Measurements from ENCODE around the gene FGF3. TPM values are rescaled to one million over a fixed set of nuclear protein-coding genes. Genes with fewer than 3 reads are reported as not detected.

FGF3 gene
- polyA plus RNA-seq (2013, experiment 1 of 2; ENCODE audit: insufficient read length), result not detected
- polyA plus RNA-seq (2013, experiment 2 of 2; ENCODE audit: insufficient read length), result not detected

DNA sequence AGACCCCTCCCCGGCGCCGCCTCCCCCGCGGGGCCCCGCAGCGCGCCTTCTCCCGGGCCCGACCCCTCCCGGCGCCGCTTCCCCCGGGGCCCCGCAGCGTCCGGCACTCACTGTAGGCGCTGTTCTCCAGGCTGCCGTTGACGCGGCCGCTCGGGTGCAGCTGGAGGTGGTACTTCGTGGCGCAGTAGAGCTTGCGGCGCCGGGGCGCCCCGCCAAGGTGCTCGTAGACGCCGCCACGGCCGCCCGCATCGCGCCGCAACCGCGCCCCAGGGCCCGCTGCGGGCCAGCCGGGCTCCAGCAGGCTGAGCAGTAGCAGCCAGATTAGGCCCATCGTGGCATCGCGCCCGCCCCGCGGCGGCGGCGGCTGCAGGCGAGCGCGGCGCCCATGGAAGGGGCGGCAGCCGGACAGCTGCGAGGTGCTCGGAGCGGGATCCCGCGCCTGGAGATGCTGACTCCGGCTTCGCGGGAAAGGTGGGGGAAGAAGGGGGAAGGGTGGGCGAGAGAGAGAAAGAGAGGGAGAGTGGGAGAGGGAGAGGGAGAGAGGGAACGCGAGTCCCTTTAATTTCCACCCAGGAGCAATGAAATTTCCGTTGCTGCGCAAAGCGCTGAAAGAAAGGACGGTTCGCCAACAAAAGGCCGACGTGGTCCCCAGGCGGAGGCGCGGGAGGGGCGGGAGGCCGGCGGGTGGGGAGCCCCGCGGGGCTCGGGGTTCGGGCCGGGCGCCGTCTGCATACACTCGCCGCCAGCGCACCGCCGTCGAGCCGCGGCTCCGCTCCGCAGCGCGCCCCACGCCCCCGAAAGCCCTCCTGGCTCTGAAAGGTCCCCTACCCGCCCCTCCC, at the start of gene FGF3:
TSS of gene FGF3 (minus strand) at position 814 of the 839 bp plus-strand sequence. CDS start at position 331, 483 bp downstream.
- DNase-seq, result no peak

DNA sequence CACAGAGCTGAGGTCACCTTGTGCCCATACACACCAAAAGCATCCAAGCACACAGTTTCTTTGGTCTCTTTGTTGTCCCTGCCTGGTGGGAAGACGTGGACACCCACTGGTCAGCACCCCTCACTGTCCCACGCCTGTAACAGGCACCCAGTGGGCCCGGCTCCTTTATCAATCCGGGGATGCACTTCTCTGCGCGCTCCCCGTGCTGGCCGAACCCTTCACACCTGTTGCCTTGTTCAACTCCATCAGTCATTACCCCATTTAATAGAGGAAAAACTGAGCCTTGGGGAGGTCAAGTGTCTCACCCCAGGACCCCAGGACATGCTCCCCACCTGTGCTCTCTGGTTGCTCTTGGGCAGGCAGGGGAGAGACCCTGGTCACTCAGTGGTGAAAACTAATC, 49.7 kb upstream of the FGF3 start:
- DNase-seq, result no peak

DNA sequence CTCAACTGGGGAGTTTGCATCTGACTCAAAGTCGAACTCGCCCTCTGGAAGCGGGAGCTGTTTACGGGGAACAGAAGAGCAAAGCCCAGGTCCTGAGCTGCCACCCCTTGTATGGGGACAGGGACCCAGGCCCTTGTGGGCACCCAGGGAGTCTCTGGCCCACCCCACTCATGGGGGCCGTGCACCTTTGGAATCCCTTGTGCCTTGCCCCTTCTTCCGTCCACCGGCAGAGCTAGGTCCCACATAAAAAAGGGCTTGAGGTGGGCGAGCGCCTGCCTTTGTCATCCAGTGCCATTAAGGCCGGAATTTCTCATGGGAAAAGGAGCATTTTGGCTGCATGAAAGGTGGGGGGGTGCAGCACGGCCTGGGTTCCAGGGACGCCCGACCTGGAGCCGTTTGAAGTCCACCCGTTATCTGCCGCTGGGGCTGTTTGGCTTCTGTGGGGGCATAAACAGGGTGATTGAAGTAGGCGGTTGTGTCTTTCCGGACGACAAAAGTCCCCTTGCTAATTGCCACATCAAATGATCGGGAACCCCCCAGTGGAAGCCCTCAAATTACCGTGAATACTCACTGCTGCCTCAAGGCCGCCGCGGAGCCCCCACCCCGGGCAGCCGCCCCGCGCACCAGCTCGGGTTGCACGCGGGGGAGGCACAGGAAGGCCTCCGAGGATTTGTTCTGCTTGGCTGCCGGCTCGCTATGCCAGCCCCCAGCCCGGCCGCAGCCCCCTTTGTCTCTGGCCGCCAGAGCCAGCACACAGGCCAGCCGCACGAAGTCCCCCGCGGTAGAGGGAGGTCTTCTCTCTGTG, 49.0 kb upstream of the FGF3 start:
- DNase-seq, result no peak

DNA sequence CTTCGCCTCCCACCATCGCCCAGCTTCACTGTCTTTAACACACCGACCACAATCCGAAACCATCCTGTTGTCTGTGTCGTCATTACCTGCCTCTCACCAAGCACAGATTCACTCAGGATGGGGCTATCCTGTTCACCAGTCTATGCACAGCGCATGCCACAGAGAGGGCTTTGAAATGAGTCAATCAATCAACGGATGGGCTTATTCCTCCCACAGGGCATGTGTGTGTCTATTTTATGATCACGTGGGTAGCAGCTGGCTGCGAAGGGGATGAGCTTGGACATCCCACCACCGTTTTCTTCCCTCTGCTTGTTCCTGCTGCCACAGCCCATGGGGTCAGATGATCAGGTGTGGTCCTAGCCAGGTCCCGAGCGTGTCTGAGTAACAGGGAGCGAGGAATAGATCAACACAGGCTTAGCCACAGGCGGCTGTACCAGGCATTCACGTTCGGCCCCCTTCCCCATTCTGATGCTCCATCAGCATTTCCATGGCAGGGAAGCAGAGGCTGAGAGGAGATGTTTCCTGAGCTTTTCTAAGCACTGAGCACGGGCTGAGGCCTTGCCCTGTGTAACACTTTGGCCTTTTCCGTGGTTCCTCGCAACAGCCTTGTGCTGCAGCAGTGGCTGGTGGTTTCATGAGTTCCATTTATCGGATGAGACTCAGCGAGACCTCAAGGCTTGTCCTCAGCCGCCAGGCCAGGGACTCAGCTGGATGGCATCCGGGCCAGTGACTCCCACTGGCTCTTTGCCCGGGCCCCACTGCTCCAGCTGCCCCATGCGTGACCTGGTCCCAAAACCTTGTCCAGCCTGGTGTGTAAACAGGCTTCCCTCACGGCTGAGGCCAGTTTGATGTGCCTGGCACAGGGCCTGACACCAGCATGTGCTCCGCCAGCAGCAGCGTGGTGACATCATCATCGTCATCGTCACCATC, 48.1 kb upstream of the FGF3 start:
- no peak for DNase-seq

DNA sequence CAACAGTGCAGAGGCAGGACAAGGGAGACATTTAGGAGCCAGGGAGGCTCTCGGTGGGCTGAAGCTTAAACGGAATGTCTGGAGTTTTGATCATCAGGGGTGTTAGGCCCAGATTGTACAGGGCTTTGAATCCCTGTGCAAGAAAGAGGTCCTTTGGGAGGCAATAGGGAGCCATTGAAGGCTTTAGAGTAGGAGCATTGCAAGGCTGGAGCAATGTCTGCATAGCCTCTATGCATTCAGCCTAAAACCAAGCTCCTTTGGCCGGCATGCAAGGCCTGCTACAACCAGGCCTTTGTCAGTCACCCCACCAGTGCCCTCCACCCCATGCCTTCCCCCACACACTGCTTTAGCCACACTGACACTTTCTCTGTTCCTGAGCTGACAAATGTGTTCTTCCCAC, 47.4 kb upstream of the FGF3 start:
- DNase-seq, result no peak

DNA sequence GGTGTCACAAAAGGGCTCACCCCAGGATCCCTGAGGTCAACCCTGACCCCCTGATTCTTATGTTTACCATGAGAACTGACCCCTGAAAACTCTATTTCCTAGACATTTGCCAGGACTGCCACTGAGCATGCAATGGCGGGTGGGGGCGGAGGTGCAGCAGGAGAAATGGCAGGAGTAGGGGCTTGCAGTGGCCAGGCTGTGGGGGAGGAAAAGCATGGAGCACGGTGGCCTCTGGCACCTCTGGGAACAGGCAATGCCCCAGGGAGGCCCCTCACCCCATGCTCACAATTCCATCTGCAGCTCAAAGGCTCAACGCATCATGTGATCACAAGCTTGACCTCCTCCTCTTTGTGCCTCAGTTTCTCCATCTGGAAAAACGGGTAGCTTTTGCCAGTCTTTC, 46.5 kb upstream of the FGF3 start:
- DNase-seq, result no peak

DNA sequence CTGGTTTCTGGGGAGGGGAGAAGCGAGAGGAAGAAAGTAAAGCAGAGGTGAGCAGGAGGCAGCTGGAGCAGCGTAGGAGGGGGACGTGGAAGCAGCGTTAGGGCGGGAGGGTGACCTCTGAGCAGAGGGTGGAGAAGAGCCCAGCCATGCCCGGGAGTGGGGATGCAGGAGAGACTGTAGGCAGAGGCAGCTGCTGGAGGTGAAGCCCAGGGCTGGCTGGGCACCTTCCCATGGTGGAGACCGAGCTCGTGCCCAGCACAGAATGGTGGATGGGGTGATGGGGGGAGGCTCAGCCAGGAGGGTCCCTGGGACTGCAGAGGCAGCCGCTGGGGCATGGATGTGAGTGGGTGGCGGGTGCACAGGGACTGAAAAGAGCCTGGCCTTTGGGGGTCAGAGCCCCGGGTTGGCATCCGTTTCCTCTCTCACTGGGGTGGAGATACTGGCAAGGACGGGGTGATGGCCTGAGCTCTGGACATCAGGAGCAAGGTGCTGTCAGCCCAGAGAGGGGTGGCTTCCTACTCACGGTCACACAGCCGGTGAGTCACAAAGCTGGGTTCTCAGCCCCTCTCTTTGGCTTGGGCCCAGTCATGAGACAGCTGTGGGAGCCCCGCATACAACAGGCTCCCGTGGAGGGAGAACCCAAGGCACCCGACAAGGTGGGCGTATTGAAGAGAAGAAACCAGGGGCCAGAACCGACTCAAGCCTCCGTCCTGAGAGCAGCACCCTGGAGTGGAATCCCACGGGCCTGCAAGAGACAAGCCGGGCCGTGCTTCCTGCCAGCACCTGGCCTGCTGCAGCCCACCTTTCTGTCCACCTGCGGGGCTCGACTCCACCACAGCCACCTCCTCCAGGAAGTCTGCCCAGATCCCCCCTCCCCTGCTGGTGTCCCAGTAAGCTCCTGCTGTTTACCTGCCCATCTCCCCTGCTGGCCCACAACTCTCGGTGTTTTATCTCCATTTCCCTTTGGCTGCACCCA, 45.8 kb upstream of the FGF3 start:
- DNase-seq, result no peak

GRCh38 chr11:69863544-69864200, 44.5 kb upstream of the FGF3 start:
- DNase-seq, result no peak

- no peak for DNase-seq
Observed at GRCh38 chr11:69862797-69863543, 43.8 kb upstream of the FGF3 start.

DNA sequence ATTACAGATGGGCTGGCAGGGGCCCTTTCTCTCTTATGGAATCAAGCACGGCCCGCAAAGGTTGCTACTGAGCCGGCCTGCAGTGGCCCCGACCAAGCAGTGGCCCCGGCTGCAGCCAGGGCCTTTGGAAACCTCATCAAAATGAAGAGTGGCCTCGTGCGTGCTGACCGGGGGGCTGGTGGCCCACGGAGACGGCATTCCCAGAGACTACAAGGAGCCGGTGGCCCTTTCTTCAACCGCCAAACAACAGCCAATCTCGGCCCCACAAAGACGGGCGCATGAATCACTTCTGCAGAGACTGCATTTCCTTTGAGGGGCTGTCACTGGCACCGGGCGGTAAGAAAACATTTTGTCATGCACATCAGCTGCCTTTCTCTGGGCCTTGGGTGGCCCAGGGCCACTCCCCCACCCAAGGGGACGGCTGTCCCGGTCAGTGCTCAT, 43.1 kb upstream of the FGF3 start:
- DNase-seq, result no peak

- DNase-seq, result no peak
Observed at GRCh38 chr11:69861901-69862300, 42.7 kb upstream of the FGF3 start.

DNA sequence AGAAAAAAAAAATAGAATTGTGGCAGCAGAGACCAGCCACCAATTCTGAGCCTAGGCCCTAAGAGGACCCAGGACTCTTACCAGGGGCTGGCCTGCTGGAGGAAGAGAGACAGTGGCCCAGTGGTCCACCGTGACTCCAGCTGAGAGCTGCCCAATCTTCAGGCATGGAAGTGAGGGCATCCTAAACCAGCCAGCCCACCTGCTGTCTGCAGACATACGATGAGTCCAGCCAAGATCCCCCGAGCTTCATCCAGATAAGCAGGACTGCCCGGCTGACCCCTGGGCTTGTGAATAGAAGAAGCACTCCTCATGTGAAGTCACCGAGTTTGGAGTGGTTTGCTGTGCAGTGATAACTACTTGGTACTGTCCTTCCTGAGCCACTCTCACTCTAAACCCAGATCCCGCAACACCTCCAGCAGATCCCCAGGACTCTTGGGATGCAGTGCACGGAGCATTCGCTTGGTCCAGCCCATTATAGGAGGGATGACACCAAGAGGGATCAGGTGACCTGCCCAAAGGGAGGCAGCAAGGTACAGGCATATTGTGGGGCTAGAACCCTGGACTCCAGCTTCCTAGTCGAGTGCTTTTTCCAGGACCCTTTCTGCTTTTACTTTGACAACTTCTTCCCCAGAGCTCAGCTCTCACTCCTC, 41.7 kb upstream of the FGF3 start:
- no peak for DNase-seq

- DNase-seq, result no peak
Observed at GRCh38 chr11:69860244-69860643, 41.0 kb upstream of the FGF3 start.

DNA sequence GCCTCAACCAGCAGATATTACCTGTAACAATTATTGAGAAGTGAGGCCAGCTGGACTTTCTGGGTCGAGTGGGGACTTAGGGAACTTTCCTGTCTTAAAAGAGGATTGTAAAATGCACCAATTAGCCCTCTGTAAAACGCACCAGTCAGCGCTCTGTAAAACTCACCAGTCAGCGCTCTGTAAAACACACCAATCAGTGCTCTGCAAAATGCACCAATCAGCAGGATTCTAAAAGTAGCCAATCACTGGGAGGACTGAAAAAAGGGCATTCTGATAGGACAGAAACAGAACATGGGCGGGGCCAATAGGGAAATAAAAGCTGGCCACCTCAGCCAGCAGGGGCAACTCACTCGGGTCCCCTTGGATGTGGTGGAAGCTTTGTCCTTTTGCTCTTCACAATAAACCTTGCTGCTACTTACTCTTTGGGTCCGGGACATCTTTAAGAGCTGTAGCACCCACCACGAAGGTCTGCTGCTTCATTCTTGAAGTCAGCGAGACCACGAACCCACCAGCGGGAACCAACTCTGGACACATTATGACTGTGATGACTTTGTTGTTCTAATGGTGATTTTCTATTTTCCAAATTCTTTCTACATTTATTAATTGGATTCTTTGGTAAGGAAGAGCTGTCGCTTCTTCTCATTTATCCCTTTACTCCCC, 40.2 kb upstream of the FGF3 start:
- DNase-seq, result no peak

DNA sequence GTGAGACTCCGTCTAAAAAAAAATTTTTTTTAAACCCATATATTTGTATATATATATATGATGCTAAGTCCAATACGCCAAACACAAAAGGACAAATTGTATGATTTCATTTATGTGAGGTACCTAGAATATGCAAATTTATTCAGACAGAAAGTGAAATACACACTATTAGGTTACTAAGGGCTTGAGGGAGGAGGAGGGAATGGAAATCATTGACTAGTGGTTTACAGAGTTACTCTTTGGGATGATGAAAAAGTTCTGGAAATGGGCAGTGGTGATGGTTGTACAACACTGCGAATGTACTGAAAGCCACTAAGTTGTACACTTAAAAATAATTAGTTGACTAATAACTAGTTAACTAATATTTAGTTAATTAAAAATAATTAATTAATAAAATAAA, 36.2 kb upstream of the FGF3 start:
- no peak for DNase-seq

- peak; percentile 68 for DNase-seq
Observed at GRCh38 chr11:69854713-69855112, 35.5 kb upstream of the FGF3 start.

DNA sequence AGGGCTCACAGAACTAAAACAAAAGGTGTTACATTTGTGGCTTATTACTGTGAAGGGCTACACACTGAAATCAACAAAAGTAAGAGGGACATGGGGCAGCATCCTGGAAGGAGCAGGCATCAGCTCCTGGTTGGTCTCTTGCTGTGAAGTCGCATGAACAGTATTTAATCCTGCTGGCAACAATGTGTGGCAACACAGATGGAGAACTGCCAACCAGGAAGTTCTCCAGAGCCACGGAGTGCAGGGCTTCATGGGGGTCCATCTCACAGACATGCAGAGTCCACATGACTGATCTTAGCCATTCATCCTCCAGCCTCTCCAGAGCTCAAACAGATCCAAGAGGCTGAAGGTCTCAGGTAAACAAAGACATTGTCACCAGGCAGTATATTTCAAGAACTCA, 32.8 kb upstream of the FGF3 start:
- DNase-seq, result no peak

DNA sequence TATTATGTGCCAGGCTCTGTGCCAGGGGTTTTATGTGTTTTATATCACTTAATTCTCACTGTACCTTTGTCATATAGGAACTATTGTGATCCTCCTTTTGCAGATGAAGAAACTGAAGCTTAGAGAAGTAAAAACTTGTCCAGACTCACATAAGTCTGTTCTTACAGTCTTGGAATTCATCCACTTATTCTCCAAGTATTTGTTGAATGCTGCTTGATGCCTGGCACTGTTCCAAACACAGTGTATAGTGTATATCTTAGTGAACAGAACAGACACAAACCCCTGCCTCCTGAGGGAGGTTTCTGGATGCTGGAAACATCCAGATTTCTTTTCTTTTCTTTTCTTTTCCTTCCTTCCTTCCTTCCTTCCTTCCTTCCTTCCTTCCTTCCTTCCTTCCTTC, 29.0 kb upstream of the FGF3 start:
- DNase-seq, result peak; percentile 52

DNA sequence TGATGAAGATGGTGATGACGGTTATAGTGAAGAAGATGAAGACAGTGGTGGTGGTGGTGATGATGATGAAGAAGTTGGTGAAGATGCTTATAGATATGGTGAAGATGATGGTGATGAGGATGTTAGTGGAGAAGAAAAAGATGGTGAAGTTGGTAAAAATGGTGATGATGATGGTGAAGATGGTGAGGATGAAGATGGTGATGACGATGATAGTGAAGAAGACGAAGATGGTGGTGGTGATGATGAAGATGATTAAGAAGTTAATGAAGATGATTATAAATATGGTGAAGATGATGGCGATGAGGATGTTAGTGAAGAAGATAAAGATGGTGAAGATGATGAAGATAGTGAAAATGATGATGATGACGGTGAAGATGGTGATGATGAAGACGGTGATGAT, 25.2 kb upstream of the FGF3 start:
- DNase-seq, result no peak
